Measurements from ENCODE around the gene JUP.

Gene JUP

GRCh38 chr17:41769985-41770384, 16.5 kb downstream of the JUP start:
- no peak overlapping the region for H3K4me3 ChIP-seq (ENCODE audit: insufficient read depth, low read depth, low read length)
- WGBS, 2 experiments: 90 to 93% methylated on average over 3 of the region's 3 CpGs
- H3K27me3 ChIP-seq (ENCODE audit: control insufficient read depth, insufficient read depth, low read length, poor library complexity, severe bottlenecking): no peaks in the 10 kb centered on the region
- H3K36me3 ChIP-seq (ENCODE audit: control insufficient read depth, insufficient read depth, low read length): peaks cover 25% of the 10 kb centered on the region
- H3K27ac ChIP-seq (ENCODE audit: insufficient read depth, low read depth, low read length, poor library complexity, severe bottlenecking): no peak overlapping the region
- H3K4me1 ChIP-seq (ENCODE audit: control insufficient read depth, insufficient read depth, low read length): peaks cover 11% of the 10 kb centered on the region
- no peaks in the 10 kb centered on the region for H3K9me3 ChIP-seq (ENCODE audit: control insufficient read depth, low read length)

DNA sequence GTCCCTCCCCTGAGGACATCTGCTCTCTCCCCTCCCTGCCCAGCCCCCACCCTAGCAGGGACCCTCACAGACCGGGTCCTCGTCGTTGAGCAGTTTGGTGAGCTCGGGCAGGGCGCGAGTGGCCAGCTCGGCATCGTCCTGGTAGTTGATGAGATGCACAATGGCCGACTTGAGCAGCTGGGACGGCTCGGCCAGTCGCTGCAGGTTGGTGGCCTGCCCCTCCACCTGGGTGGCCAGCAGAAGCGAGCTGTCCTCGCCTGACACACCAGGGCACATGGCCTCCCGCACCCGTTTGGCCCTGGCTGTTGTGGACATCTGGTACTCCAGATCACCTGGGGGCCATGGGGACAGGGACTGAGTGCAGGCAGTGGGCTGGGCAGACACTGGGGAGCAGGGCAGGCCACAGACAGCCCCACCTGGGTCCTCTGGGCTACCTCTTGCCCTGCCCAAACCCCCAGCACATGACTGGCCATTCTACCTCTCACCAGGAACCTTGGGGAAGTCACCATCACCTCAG, 17.1 kb downstream of the JUP start:
- Histone ChIP-seq H3K27ac (ENCODE audit: insufficient read depth, low read depth, low read length, poor library complexity, severe bottlenecking) (no peak overlapping the region), H3K4me1 (ENCODE audit: control insufficient read depth, insufficient read depth, low read length) (peaks cover 10% of the 10 kb centered on the region), H3K4me3 (ENCODE audit: insufficient read depth, low read depth, low read length) (no peak overlapping the region), H3K9me3 (ENCODE audit: control insufficient read depth, low read length) (no peaks in the 10 kb centered on the region), H3K36me3 (ENCODE audit: control insufficient read depth, insufficient read depth, low read length) (peaks cover 29% of the 10 kb centered on the region), H3K27me3 (ENCODE audit: control insufficient read depth, insufficient read depth, low read length, poor library complexity, severe bottlenecking) (no peaks in the 10 kb centered on the region)
- 94 to 95% methylated on average over 16 of the region's 16 CpGs for WGBS, 2 experiments

- peaks cover 8% of the 10 kb centered on the region for H3K4me1 ChIP-seq (ENCODE audit: control insufficient read depth, insufficient read depth, low read length)
- no peaks in the 10 kb centered on the region for H3K9me3 ChIP-seq (ENCODE audit: control insufficient read depth, low read length)
- H3K27ac ChIP-seq (ENCODE audit: insufficient read depth, low read depth, low read length, poor library complexity, severe bottlenecking): no peak overlapping the region
- no peak overlapping the region for H3K4me3 ChIP-seq (ENCODE audit: insufficient read depth, low read depth, low read length)
- H3K36me3 ChIP-seq (ENCODE audit: control insufficient read depth, insufficient read depth, low read length): peaks cover 33% of the 10 kb centered on the region
- WGBS, 2 experiments: 94 to 95% methylated on average over 23 of the region's 23 CpGs
- H3K27me3 ChIP-seq (ENCODE audit: control insufficient read depth, insufficient read depth, low read length, poor library complexity, severe bottlenecking): no peaks in the 10 kb centered on the region
These were observed 17.7 kb downstream of the JUP start for GRCh38 chr17:41768682-41769288.

- Histone ChIP-seq H3K27me3 (ENCODE audit: control insufficient read depth, insufficient read depth, low read length, poor library complexity, severe bottlenecking) (no peaks in the 10 kb centered on the region), H3K27ac (ENCODE audit: insufficient read depth, low read depth, low read length, poor library complexity, severe bottlenecking) (no peak overlapping the region), H3K4me3 (ENCODE audit: insufficient read depth, low read depth, low read length) (no peak overlapping the region), H3K9me3 (ENCODE audit: control insufficient read depth, low read length) (no peaks in the 10 kb centered on the region), H3K36me3 (ENCODE audit: control insufficient read depth, insufficient read depth, low read length) (peaks cover 44% of the 10 kb centered on the region), H3K4me1 (ENCODE audit: control insufficient read depth, insufficient read depth, low read length) (no peaks in the 10 kb centered on the region)
- 92 to 97% methylated on average over 18 of the region's 18 CpGs for WGBS, 2 experiments
These were observed 19.0 kb downstream of the JUP start for GRCh38 chr17:41767324-41768042.

DNA sequence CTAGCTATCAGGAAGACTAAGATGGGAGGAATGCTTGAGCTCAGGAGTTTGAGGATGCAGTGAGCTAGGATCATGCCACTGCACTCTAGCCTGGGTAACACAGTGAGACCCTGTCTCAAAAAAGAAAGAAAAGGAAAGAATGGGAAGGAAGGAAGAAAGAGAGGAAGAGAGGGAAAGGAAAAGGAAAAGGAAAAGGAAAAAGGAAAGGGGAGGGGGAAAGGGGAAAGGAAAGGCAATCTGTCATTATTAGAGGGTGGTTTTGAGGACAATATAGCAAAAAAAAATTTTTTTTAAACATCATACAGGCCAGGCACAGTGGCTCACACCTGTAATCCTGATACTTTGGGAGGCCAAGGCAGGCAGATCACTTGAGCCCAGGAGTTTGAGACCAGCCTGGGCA, 20.4 kb downstream of the JUP start:
- Histone ChIP-seq H3K9me3 (ENCODE audit: control insufficient read depth, low read length) (no peaks in the 10 kb centered on the region), H3K4me3 (ENCODE audit: insufficient read depth, low read depth, low read length) (no peak overlapping the region), H3K4me1 (ENCODE audit: control insufficient read depth, insufficient read depth, low read length) (no peaks in the 10 kb centered on the region), H3K27me3 (ENCODE audit: control insufficient read depth, insufficient read depth, low read length, poor library complexity, severe bottlenecking) (no peaks in the 10 kb centered on the region), H3K27ac (ENCODE audit: insufficient read depth, low read depth, low read length, poor library complexity, severe bottlenecking) (no peak overlapping the region), H3K36me3 (ENCODE audit: control insufficient read depth, insufficient read depth, low read length) (peaks cover 47% of the 10 kb centered on the region)

GRCh38 chr17:41763327-41763726, 23.2 kb downstream of the JUP start:
- no peak overlapping the region for H3K27ac ChIP-seq (ENCODE audit: insufficient read depth, low read depth, low read length, poor library complexity, severe bottlenecking)
- H3K36me3 ChIP-seq (ENCODE audit: control insufficient read depth, insufficient read depth, low read length): peaks cover 46% of the 10 kb centered on the region
- H3K4me3 ChIP-seq (ENCODE audit: insufficient read depth, low read depth, low read length): no peak overlapping the region
- WGBS, 2 experiments: 93 to 97% methylated on average over 8 of the region's 8 CpGs
- no peaks in the 10 kb centered on the region for H3K9me3 ChIP-seq (ENCODE audit: control insufficient read depth, low read length)
- no peaks in the 10 kb centered on the region for H3K27me3 ChIP-seq (ENCODE audit: control insufficient read depth, insufficient read depth, low read length, poor library complexity, severe bottlenecking)
- no peaks in the 10 kb centered on the region for H3K4me1 ChIP-seq (ENCODE audit: control insufficient read depth, insufficient read depth, low read length)

GRCh38 chr17:41762841-41763240, 23.7 kb downstream of the JUP start:
- Histone ChIP-seq H3K27me3 (ENCODE audit: control insufficient read depth, insufficient read depth, low read length, poor library complexity, severe bottlenecking) (no peaks in the 10 kb centered on the region), H3K27ac (ENCODE audit: insufficient read depth, low read depth, low read length, poor library complexity, severe bottlenecking) (no peak overlapping the region), H3K4me3 (ENCODE audit: insufficient read depth, low read depth, low read length) (no peak overlapping the region), H3K4me1 (ENCODE audit: control insufficient read depth, insufficient read depth, low read length) (no peaks in the 10 kb centered on the region), H3K36me3 (ENCODE audit: control insufficient read depth, insufficient read depth, low read length) (peaks cover 50% of the 10 kb centered on the region), H3K9me3 (ENCODE audit: control insufficient read depth, low read length) (no peaks in the 10 kb centered on the region)
- WGBS, 2 experiments: 96 to 98% methylated on average over 16 of the region's 16 CpGs

DNA sequence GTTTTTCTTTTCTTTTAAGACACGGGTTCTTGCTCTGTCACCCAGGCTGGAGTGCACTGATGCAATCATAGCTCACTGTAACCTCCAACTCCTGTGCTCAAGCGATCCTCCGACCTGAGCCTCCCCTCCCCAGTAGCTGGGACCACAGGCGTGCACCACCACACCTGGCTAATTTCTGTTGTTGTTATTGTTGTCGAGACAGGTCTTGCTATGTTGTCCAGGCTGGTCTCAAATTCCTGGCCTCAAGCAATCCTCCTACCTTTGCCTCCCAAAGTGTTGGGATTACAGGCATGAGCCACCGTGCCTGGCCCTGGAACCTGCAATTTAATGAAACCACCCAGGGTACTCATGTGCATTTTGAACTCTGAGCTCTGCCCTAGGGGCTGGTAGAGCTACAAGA, 24.1 kb downstream of the JUP start:
- Histone ChIP-seq H3K27ac (ENCODE audit: insufficient read depth, low read depth, low read length, poor library complexity, severe bottlenecking) (no peak overlapping the region), H3K4me3 (ENCODE audit: insufficient read depth, low read depth, low read length) (no peak overlapping the region), H3K27me3 (ENCODE audit: control insufficient read depth, insufficient read depth, low read length, poor library complexity, severe bottlenecking) (no peaks in the 10 kb centered on the region), H3K9me3 (ENCODE audit: control insufficient read depth, low read length) (no peaks in the 10 kb centered on the region), H3K4me1 (ENCODE audit: control insufficient read depth, insufficient read depth, low read length) (no peaks in the 10 kb centered on the region), H3K36me3 (ENCODE audit: control insufficient read depth, insufficient read depth, low read length) (peaks cover 52% of the 10 kb centered on the region)
- WGBS, 2 experiments: 94 to 95% methylated on average over 6 of the region's 6 CpGs

GRCh38 chr17:41760878-41761277, 25.6 kb downstream of the JUP start:
- Histone ChIP-seq H3K4me3 (ENCODE audit: insufficient read depth, low read depth, low read length) (no peak overlapping the region), H3K27me3 (ENCODE audit: control insufficient read depth, insufficient read depth, low read length, poor library complexity, severe bottlenecking) (no peaks in the 10 kb centered on the region), H3K4me1 (ENCODE audit: control insufficient read depth, insufficient read depth, low read length) (no peaks in the 10 kb centered on the region), H3K9me3 (ENCODE audit: control insufficient read depth, low read length) (no peaks in the 10 kb centered on the region), H3K27ac (ENCODE audit: insufficient read depth, low read depth, low read length, poor library complexity, severe bottlenecking) (no peak overlapping the region), H3K36me3 (ENCODE audit: control insufficient read depth, insufficient read depth, low read length) (peaks cover 49% of the 10 kb centered on the region)
- 97% methylated on average over 6 of the region's 6 CpGs for WGBS, 2 experiments

DNA sequence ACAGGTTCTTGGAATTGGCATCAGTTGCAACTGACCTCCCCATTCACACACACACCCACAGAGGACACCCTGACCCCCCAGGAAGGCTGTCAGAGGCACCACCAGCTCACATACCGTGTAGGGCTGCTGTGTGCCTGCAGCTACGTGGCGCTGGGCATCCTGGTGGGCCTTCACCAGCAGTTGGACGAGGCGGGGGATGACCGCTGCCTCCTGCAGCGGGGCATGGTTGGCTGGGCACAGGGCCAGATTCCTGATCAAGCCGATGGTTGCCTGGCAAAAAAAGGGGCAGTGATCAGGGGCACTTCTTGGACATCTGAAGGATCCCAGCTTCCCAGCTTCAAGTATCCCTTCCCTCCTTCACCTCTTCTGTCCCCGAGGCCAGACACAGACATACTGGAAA, 27.9 kb downstream of the JUP start:
- H3K9me3 ChIP-seq (ENCODE audit: control insufficient read depth, low read length): no peaks in the 10 kb centered on the region
- no peaks in the 10 kb centered on the region for H3K4me1 ChIP-seq (ENCODE audit: control insufficient read depth, insufficient read depth, low read length)
- no peaks in the 10 kb centered on the region for H3K27me3 ChIP-seq (ENCODE audit: control insufficient read depth, insufficient read depth, low read length, poor library complexity, severe bottlenecking)
- H3K36me3 ChIP-seq (ENCODE audit: control insufficient read depth, insufficient read depth, low read length): peaks cover 41% of the 10 kb centered on the region
- no peak overlapping the region for H3K27ac ChIP-seq (ENCODE audit: insufficient read depth, low read depth, low read length, poor library complexity, severe bottlenecking)
- H3K4me3 ChIP-seq (ENCODE audit: insufficient read depth, low read depth, low read length): no peak overlapping the region
- 94 to 95% methylated on average over 9 of the region's 9 CpGs for WGBS, 2 experiments

All from ectodermal cell (in vitro differentiated cells).